IMR-90 (cell line): Measurements from ENCODE around the gene ZNHIT6. TPM values are rescaled to one million over a fixed set of nuclear protein-coding genes. Genes with fewer than 3 reads are reported as not detected.

Experiments
- ATAC-seq: fragments of 200-7000 bp; cut with Tn5 transposase; 2 replicates; pipeline ENCODE4 v1.9.1; 2020; ENCODE audit warnings: low read depth, mild to moderate bottlenecking, moderate library complexity
- BruUV-seq: library from RNA; stranded (reverse); fragments of 400-500 nt; replicated peaks from 2 replicates; lab custom pipeline; 2021; lab: Mats Ljungman, UMichigan
- CTCF ChIA-PET: fragments of 300-600 bp; formaldehyde crosslinking; extraction: SDS; loops from one replicate; lab custom pipeline; 2021; ENCODE audit warnings: antibody characterized with exemption; lab: Yijun Ruan, JAX
- POLR2A ChIA-PET: fragments of 300-600 bp; sonication (Branson Sonifier 250); formaldehyde crosslinking; loops from one replicate; lab custom pipeline; 2022; ENCODE audit warnings: antibody characterized with exemption; ENCODE audit not compliant: unreplicated experiment; lab: Charles Lee
- DNase-seq: peaks from one replicate; pipeline ENCODE4 v3.0.0; 2013
- H2AFZ ChIP-seq: replicated peaks from 2 replicates; pipeline ENCODE3; 2013; ENCODE audit warnings: low read length, mild to moderate bottlenecking; ENCODE audit not compliant: poor library complexity
- H2AK5ac ChIP-seq: 2 replicates; pipeline ENCODE4 v1.6.1; 2013; ENCODE audit warnings: low read depth, low read length, inconsistent platforms
- H2AK9ac ChIP-seq: replicated peaks from 2 replicates; pipeline ENCODE3; 2013; ENCODE audit warnings: mild to moderate bottlenecking, low read depth, low read length, moderate library complexity; ENCODE audit not compliant: poor library complexity
- H2BK120ac ChIP-seq: 2 replicates; pipeline ENCODE4 v1.6.1; 2013; ENCODE audit warnings: low read depth, low read length, inconsistent platforms
- H2BK15ac ChIP-seq: 3 replicates; pipeline ENCODE4 v1.6.1; 2013; ENCODE audit warnings: low read depth, low read length, inconsistent platforms
- H2BK20ac ChIP-seq: 2 replicates; pipeline ENCODE4 v1.6.1; 2013; ENCODE audit warnings: low read depth, mild to moderate bottlenecking, inconsistent platforms, low read length, moderate library complexity
- H2BK5ac ChIP-seq: 2 replicates; pipeline ENCODE4 v1.6.1; 2013; ENCODE audit warnings: mild to moderate bottlenecking, low read depth, low read length, inconsistent platforms; ENCODE audit not compliant: poor library complexity, severe bottlenecking
- H3K14ac ChIP-seq: replicated peaks from 2 replicates; pipeline ENCODE4 v1.6.1; 2013; ENCODE audit warnings: low read depth, low read length, inconsistent platforms
- H3K18ac ChIP-seq: 2 replicates; pipeline ENCODE4 v1.6.1; 2013; ENCODE audit warnings: low read depth, low read length, control low read depth
- H3K23ac ChIP-seq: 2 replicates; pipeline ENCODE4 v1.6.1; 2013; ENCODE audit warnings: low read depth, low read length, inconsistent platforms
- H3K27ac ChIP-seq: 2 replicates; pipeline ENCODE4 v1.5.1; 2013; ENCODE audit warnings: mild to moderate bottlenecking, control low read depth, low read length; ENCODE audit not compliant: insufficient read depth
- H3K27me3 ChIP-seq: 2 replicates; pipeline ENCODE4 v1.6.1; 2013; ENCODE audit warnings: low read length; ENCODE audit not compliant: control insufficient read depth, insufficient read depth
- H3K36me3 ChIP-seq: 2 replicates; pipeline ENCODE4 v1.6.1; 2013; ENCODE audit warnings: low read length, mixed read lengths; ENCODE audit not compliant: control insufficient read depth, insufficient read depth
- H3K4ac ChIP-seq: 2 replicates; pipeline ENCODE4 v1.6.1; 2013; ENCODE audit warnings: low read depth, low read length, inconsistent platforms
- H3K4me1 ChIP-seq: 2 replicates; pipeline ENCODE4 v1.6.1; 2013; ENCODE audit warnings: low read length, mixed read lengths; ENCODE audit not compliant: control insufficient read depth, insufficient read depth
- H3K4me2 ChIP-seq: 2 replicates; pipeline ENCODE4 v1.6.1; 2013; ENCODE audit warnings: low read depth, mild to moderate bottlenecking, control low read depth, low read length, moderate library complexity
- H3K4me3 ChIP-seq: 2 replicates; pipeline ENCODE4 v1.5.1; 2013; ENCODE audit warnings: low read depth, mild to moderate bottlenecking, control low read depth, low read length, moderate library complexity; ENCODE audit not compliant: insufficient read depth
- H3K56ac ChIP-seq: 2 replicates; pipeline ENCODE4 v1.6.1; 2013; ENCODE audit warnings: low read length, inconsistent platforms; ENCODE audit not compliant: insufficient read depth; ENCODE audit errors: extremely low read depth
- H3K79me1 ChIP-seq, 2 experiments: 2 replicates each; pipeline ENCODE4 v1.6.1; 2013; ENCODE audit warnings: low read length in 2 of 2, inconsistent platforms in 1 of 2, low read depth in 1 of 2
- H3K9ac ChIP-seq: 2 replicates; pipeline ENCODE4 v1.6.1; 2013; ENCODE audit warnings: low read depth, low read length, control low read depth
- H3K9me1 ChIP-seq: 2 replicates; pipeline ENCODE4 v1.6.1; 2013; ENCODE audit warnings: low read length, inconsistent platforms; ENCODE audit not compliant: insufficient read depth
- H3K9me3 ChIP-seq: 2 replicates; pipeline ENCODE4 v1.6.1; 2013; ENCODE audit warnings: low read length; ENCODE audit not compliant: control insufficient read depth, insufficient read depth
- H4K20me1 ChIP-seq: 2 replicates; pipeline ENCODE4 v1.6.1; 2013; ENCODE audit warnings: low read length, inconsistent platforms; ENCODE audit not compliant: insufficient read depth
- H4K5ac ChIP-seq: 2 replicates; pipeline ENCODE4 v1.6.1; 2013; ENCODE audit warnings: mild to moderate bottlenecking, low read depth, low read length, control low read depth
- H4K8ac ChIP-seq, 2 experiments: 2 replicates each; pipeline ENCODE4 v1.6.1; 2013; ENCODE audit warnings: low read depth in 2 of 2, low read length in 2 of 2, control low read depth in 1 of 2, inconsistent platforms in 1 of 2
- H4K91ac ChIP-seq: 2 replicates; pipeline ENCODE4 v1.6.1; 2013; ENCODE audit warnings: low read depth, low read length, inconsistent platforms; ENCODE audit not compliant: insufficient read depth
- BHLHE40 ChIP-seq: fragments of 150-350 bp; IDR thresholded peaks from 2 replicates; pipeline ENCODE4 v1.6.1; 2016; ENCODE audit warnings: mild to moderate bottlenecking, low read depth, low read length
- CEBPB ChIP-seq: IDR thresholded peaks from 2 replicates; pipeline ENCODE4 v1.6.1; 2012; ENCODE audit warnings: low read depth, low read length, improper control_type of control experiment
- FOS ChIP-seq: fragments of 150-350 bp; IDR thresholded peaks from 2 replicates; pipeline ENCODE4 v1.6.1; 2016; ENCODE audit warnings: low read depth, low read length
- MAFK ChIP-seq: IDR thresholded peaks from 2 replicates; pipeline ENCODE4 v1.6.1; 2012; ENCODE audit warnings: low read depth, low read length, improper control_type of control experiment
- MAZ ChIP-seq: IDR thresholded peaks from 2 replicates; pipeline ENCODE4 v1.6.1; 2012; ENCODE audit warnings: low read depth, mild to moderate bottlenecking, low read length, improper control_type of control experiment, moderate library complexity, borderline replicate concordance
- MXI1 ChIP-seq: IDR thresholded peaks from 2 replicates; pipeline ENCODE4 v1.6.1; 2012; ENCODE audit warnings: low read depth, mild to moderate bottlenecking, low read length, moderate library complexity, borderline replicate concordance
- NFE2L2 ChIP-seq: fragments of 150-350 bp; IDR thresholded peaks from 2 replicates; pipeline ENCODE4 v1.6.1; 2016; ENCODE audit warnings: low read depth, mild to moderate bottlenecking, low read length
- POLR2A ChIP-seq: IDR thresholded peaks from 2 replicates; pipeline ENCODE4 v1.6.1; 2012; ENCODE audit warnings: mild to moderate bottlenecking, low read depth, low read length
- RAD21 ChIP-seq: IDR thresholded peaks from 2 replicates; pipeline ENCODE4 v1.6.1; 2012; ENCODE audit warnings: low read length, improper control_type of control experiment
- RCOR1 ChIP-seq: IDR thresholded peaks from 2 replicates; pipeline ENCODE4 v1.6.1; 2012; ENCODE audit warnings: mild to moderate bottlenecking, low read length, improper control_type of control experiment; ENCODE audit not compliant: insufficient replicate concordance
- RFX5 ChIP-seq: IDR thresholded peaks from 2 replicates; pipeline ENCODE4 v1.8.0; 2012; ENCODE audit warnings: low read depth, mild to moderate bottlenecking, low read length, moderate library complexity
- SMC3 ChIP-seq: fragments of 150-350 bp; IDR thresholded peaks from 2 replicates; pipeline ENCODE4 v1.6.1; 2016; ENCODE audit warnings: low read depth, mild to moderate bottlenecking, antibody characterized with exemption, low read length, moderate library complexity
- WGBS, 2 experiments: methylation state at CpG; one replicate each; pipeline versions ENCODE4 v1.1.5 to v1.1.7; 2013; ENCODE audit warnings: missing lambda C conversion rate in 2 of 2; ENCODE audit not compliant: insufficient read length in 1 of 2; ENCODE audit errors: extremely low coverage in 2 of 2; 5-methylcytosine and 5-hydroxymethylcytosine counted together
- dilution Hi-C: fragments of 300-500 bp; cut with HindIII; formaldehyde crosslinking; loops from one replicate; pipeline ENCODE4 v1.14.3; 2018; ENCODE audit warnings: low sequenced_read_pairs; ENCODE audit not compliant: unreplicated experiment
- in situ Hi-C: fragments of 300-500 bp; cut with MboI; formaldehyde crosslinking; loops from 3 replicates; pipeline ENCODE4 v1.14.3; 2019; ENCODE audit warnings: low sequenced_read_pairs, inconsistent platforms, mixed read lengths
- intact Hi-C: fragments of 100-400 bp; cut with micrococcal nuclease; formaldehyde crosslinking; loops from 2 replicates; pipeline ENCODE4 v1.10.0; 2022
- polyA plus RNA-seq, 3 experiments: library from polyadenylated mRNA; depleted of rRNA; stranded (reverse); fragments of >200 nt; gene quantifications; 2 replicates each; pipeline ENCODE4 v1.2.3, GENCODE V29; 2012; ENCODE audit warnings: low replicate concordance in 1 of 3
- total RNA-seq: library from RNA; depleted of rRNA; stranded (reverse); fragments of >200 nt; gene quantifications from 2 replicates; pipeline ENCODE4 v1.2.3, GENCODE V29; 2012
- TF ChIP-seq, protein P1 (sequence below): fragments of 150-350 bp; IDR thresholded peaks from 2 replicates; pipeline ENCODE4 v1.6.1; 2016; ENCODE audit warnings: low read depth, mild to moderate bottlenecking, low read length, moderate library complexity, borderline replicate concordance
- TF ChIP-seq, protein P2 (sequence below): fragments of 150-350 bp; IDR thresholded peaks from 2 replicates; pipeline ENCODE4 v1.6.1; 2017; ENCODE audit warnings: mild to moderate bottlenecking, antibody characterized with exemption, low read length, low read depth

ZNHIT6 gene
- total and polyA plus RNA-seq, 2 of the 4 experiments (the other 2 are of a cell fraction), result 9.0 to 13.7 TPM

DNA sequence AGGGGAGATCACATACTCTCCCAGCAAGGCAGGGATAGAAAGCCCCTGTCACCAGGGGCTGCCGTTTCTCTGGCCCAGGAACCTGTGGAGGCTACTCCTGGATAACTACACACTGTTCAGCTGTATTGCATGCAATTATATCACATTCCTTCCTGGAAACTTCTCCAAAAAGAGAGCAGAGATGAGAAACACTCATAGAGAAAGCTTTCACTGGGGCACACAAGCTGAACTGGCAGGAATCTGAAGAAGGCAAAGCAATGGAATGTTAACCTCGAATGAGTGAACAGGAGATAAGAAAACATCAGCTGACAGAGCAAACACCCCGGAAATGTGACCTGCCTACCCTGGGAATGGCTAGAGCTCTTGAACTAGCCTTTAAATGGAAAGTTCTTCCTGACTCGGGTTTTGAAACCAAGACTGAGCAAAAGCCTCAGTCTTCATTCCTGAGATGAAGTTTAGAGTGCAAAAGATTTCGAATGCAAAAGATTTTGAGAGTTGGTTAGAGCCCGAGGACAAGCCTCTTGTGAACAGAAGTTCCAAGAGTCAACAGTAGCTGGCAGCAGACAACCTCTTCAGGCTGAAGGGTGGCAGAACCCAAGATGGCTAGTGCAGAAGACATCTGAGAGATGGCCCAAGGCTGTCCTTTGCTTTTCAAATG, 95.4 kb downstream of the ZNHIT6 start (continued):
- TF ChIP-seq, protein P1, sequence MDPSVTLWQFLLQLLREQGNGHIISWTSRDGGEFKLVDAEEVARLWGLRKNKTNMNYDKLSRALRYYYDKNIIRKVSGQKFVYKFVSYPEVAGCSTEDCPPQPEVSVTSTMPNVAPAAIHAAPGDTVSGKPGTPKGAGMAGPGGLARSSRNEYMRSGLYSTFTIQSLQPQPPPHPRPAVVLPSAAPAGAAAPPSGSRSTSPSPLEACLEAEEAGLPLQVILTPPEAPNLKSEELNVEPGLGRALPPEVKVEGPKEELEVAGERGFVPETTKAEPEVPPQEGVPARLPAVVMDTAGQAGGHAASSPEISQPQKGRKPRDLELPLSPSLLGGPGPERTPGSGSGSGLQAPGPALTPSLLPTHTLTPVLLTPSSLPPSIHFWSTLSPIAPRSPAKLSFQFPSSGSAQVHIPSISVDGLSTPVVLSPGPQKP, result no peak

DNA sequence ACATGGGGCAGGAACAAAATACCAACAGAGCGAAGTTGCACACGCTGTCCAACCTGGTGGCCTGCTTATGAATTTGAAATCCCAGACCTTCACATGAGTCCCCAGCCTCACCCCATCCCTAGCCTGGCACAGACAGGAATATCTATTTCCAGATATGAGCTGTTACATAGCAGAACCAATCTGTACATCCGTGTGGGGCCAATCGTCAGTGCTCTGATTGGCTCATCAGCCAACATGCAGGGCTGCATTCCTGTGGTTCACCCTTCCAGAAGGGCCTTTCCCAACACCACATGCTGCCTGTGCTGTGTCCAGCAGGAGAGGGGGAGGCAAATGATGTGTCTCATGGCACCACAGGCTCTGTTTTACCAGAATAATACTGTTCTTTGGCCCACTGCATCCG, 96.4 kb downstream of the ZNHIT6 start:
- intact Hi-C loops, result loop anchor here (1.0 to 10.0 kb wide), 5 partner anchors 17 to 298 kb away; no protein-coding TSS in a partner anchor
- TF ChIP-seq MXI1, result peak; percentile 87
- peak; percentile 90 for TF ChIP-seq BHLHE40
- 0 out of 2 replicates have a peak, but pooled peaks have one; percentile 1 for TF ChIP-seq MAFK
- TF ChIP-seq NFE2L2, result peak; percentile 45; the same call in 1 of the 2 replicates
- peak; percentile 94 for TF ChIP-seq RCOR1
- TF ChIP-seq SMC3, result peak; percentile 26; the same call in 1 of the 2 replicates
- peak; percentile 71; the same call in 1 of the 2 replicates for TF ChIP-seq MAZ
- peak; percentile 97 for TF ChIP-seq CEBPB
- TF ChIP-seq, protein P2, sequence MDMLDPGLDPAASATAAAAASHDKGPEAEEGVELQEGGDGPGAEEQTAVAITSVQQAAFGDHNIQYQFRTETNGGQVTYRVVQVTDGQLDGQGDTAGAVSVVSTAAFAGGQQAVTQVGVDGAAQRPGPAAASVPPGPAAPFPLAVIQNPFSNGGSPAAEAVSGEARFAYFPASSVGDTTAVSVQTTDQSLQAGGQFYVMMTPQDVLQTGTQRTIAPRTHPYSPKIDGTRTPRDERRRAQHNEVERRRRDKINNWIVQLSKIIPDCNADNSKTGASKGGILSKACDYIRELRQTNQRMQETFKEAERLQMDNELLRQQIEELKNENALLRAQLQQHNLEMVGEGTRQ, result peak; percentile 80
- no peak for TF ChIP-seq RFX5
- peak; percentile 72 for TF ChIP-seq POLR2A
- TF ChIP-seq RAD21, result peak; percentile 27; the same call in 1 of the 2 replicates
- TF ChIP-seq FOS, result peak; percentile 70; the same call in 1 of the 2 replicates

More for the DNA sequence above, 96.4 kb downstream of the ZNHIT6 start:
- H3K18ac ChIP-seq, result peak overlapping the region; percentile 99
- peak overlapping the region; percentile 97 for H2BK120ac ChIP-seq
- no peaks in the 10 kb centered on the region for H4K20me1 ChIP-seq
- H3K4me3 ChIP-seq, result no peak overlapping the region
- peak overlapping the region; percentile 97 for H3K4ac ChIP-seq
- ChIA-PET POLR2A (interaction anchor here (0.5 to 3.1 kb wide), 11 partner anchors 13 to 388 kb away, joined by 3 to 39 read pairs (median 4); partner anchors contain the start of gene CCN1), CTCF (interaction anchor here (0.6 to 1.6 kb wide), 4 partner anchors 15 to 62 kb away, joined by 3 to 6 read pairs (median 4); no protein-coding TSS in a partner anchor)
- H2BK15ac ChIP-seq, result peak overlapping the region; percentile 88; the same call in 2 of the 3 replicates
- H3K9me3 ChIP-seq, result no peaks in the 10 kb centered on the region
- H3K56ac ChIP-seq, result peak overlapping the region; percentile 98
- H2AK5ac ChIP-seq, result peak overlapping the region; percentile 96
- peak overlapping the region; percentile 99 for H3K27ac ChIP-seq
- H3K9me1 ChIP-seq, result peaks cover 15% of the 10 kb centered on the region
- peak overlapping the region; percentile 70 for H2AK9ac ChIP-seq
- H4K91ac ChIP-seq, result peak overlapping the region; percentile 96
- in situ Hi-C loops (loop anchor here (5.0 kb wide), 1 partner anchor 80 kb away; no protein-coding TSS in a partner anchor), dilution Hi-C loops (no loop called here)
- no CpG with 5 or more reads among the region's 5 CpGs for WGBS, 2 experiments
- peak overlapping the region; percentile 99 for H4K5ac ChIP-seq
- BruUV-seq, result no TSS peak
- peak overlapping the region; percentile 16 for H2AFZ ChIP-seq
- peak overlapping the region; percentile 64 for H3K4me2 ChIP-seq
- no peaks in the 10 kb centered on the region for H3K36me3 ChIP-seq
- peak overlapping the region; percentile 98 for H2BK5ac ChIP-seq
- H3K23ac ChIP-seq, result peak overlapping the region; percentile 96
- H3K9ac ChIP-seq, result peak overlapping the region; percentile 90
- peaks cover 7 to 18% of the 10 kb centered on the region in 2 experiments for H3K79me1 ChIP-seq
- peaks cover 29% of the 10 kb centered on the region for H3K4me1 ChIP-seq
- H4K8ac ChIP-seq, result peak overlapping the region; percentile 86 to 96
- peak; percentile 100 for DNase-seq
- no peaks in the 10 kb centered on the region for H3K27me3 ChIP-seq
- ATAC-seq, result peak; percentile 62
- H3K14ac ChIP-seq, result peak overlapping the region; percentile 95
- H2BK20ac ChIP-seq, result peak overlapping the region; percentile 98
